Esophagus (tissue), 2 donors: ENCODE data around the gene TCEANC2. TPM values are rescaled to one million over a fixed set of nuclear protein-coding genes. Genes with fewer than 3 reads are reported as not detected.
"Not testable (repeated sequence)": the region's sequence is repeated elsewhere in the genome, so short reads cannot be mapped to it uniquely, and the experiment has no call there.

Experiments used
- H3K27ac ChIP-seq, 2 donors: one replicate each; pipeline ENCODE4 v1.5.1; 2013; ENCODE audit warnings: low read depth in 2 of 2, mild to moderate bottlenecking in 2 of 2, inconsistent platforms in 1 of 2, low read length in 1 of 2, moderate library complexity in 1 of 2
- H3K27me3 ChIP-seq, 2 donors: one replicate each; pipeline ENCODE4 v1.6.1; 2013; ENCODE audit warnings: low read length in 2 of 2, control low read depth in 1 of 2, mild to moderate bottlenecking in 1 of 2; ENCODE audit not compliant: insufficient read depth in 2 of 2, control insufficient read depth in 1 of 2
- H3K36me3 ChIP-seq, 2 donors: one replicate each; pipeline ENCODE4 v1.6.1; 2013; ENCODE audit warnings: low read length in 1 of 2; ENCODE audit not compliant: control insufficient read depth in 2 of 2, insufficient read depth in 2 of 2
- H3K4me1 ChIP-seq, 2 donors: one replicate each; pipeline ENCODE4 v1.6.1; 2013; ENCODE audit warnings: low read length in 1 of 2; ENCODE audit not compliant: control insufficient read depth in 2 of 2, insufficient read depth in 2 of 2
- H3K4me3 ChIP-seq, 2 donors: one replicate each; pipeline ENCODE4 v1.5.1; 2013; ENCODE audit warnings: low read length in 2 of 2, mild to moderate bottlenecking in 2 of 2, low read depth in 1 of 2, moderate library complexity in 1 of 2
- H3K9me3 ChIP-seq, 2 donors: one replicate each; pipeline ENCODE4 v1.6.1; 2013; ENCODE audit warnings: mild to moderate bottlenecking in 2 of 2, low read depth in 1 of 2, low read length in 1 of 2, moderate library complexity in 1 of 2; ENCODE audit not compliant: control insufficient read depth in 2 of 2, insufficient read depth in 1 of 2
- WGBS, 2 donors: extraction: QIAGEN DNeasy Blood & Tissue Kit; methylation state at CpG; one replicate each; pipeline ENCODE4 v1.1.7; 2013; 5-methylcytosine and 5-hydroxymethylcytosine counted together
- polyA plus RNA-seq, 2 donors: library from polyadenylated mRNA; stranded (reverse); fragments of 200-250 nt; gene quantifications; one replicate each; pipeline ENCODE4 v1.2.3, GENCODE V29; 2013
- donor health status: healthy with polysubstance abuse.
- donor health status: Bipolar disorder and iron deficiency.

TCEANC2 gene
- polyA plus RNA-seq, 2 donors: 1.4 to 1.7 TPM

- Histone ChIP-seq H3K27me3 (no peaks in the 10 kb centered on the region), H3K36me3 (peaks cover 0 to 7% of the 10 kb centered on the region in 2 donors), H3K4me3 (no peak overlapping the region), H3K9me3 (no peaks in the 10 kb centered on the region), H3K27ac (no peak overlapping the region), H3K4me1 (no peaks in the 10 kb centered on the region)
- WGBS, 2 donors: 79 to 83% methylated on average over 7 of the region's 7 CpGs
Observed at GRCh38 chr1:54096877-54097240, 43.5 kb downstream of the TCEANC2 start.

DNA sequence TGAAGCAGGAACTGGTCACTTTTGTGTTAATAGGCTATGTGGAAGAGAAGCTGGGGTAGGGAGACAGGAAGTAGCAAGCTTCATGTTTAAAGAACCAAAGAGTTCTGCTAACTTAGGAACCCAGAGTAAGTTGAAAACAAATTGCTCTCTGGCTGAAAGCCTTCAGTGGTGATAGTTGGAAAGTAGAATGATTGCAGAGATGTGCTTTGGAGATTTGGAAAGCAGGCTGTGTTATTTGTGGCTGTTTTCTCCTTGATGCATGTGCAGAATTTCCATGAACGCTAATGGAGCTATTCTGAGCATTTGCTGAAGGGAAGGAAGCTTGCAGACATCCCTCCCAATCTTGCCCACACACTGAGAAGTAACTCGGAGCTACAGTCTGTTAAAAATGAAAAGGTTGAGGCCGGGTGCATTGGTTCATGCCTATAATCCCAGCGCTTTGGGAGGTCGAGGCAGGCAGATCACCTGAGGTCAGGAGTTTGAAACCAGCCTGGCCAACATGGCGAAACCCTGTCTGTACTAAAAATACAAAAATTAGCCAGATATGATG is 45.7 kb downstream of the TCEANC2 start:
- Histone ChIP-seq H3K4me3 (no peak overlapping the region), H3K36me3 (peaks cover 0 to 7% of the 10 kb centered on the region in 2 donors), H3K4me1 (no peaks in the 10 kb centered on the region), H3K27me3 (no peaks in the 10 kb centered on the region), H3K27ac (no peak overlapping the region), H3K9me3 (no peaks in the 10 kb centered on the region)
- 82 to 87% methylated on average over 6 of the region's 6 CpGs for WGBS, 2 donors

- Histone ChIP-seq H3K27ac (no peak overlapping the region), H3K4me3 (no peak overlapping the region), H3K27me3 (no peaks in the 10 kb centered on the region), H3K4me1 (no peaks in the 10 kb centered on the region), H3K9me3 (no peaks in the 10 kb centered on the region), H3K36me3 (peaks cover 0 to 7% of the 10 kb centered on the region in 2 donors)
- 66 to 69% methylated on average over 2 of the region's 2 CpGs for WGBS, 2 donors
Observed at GRCh38 chr1:54100500-54100899, 47.1 kb downstream of the TCEANC2 start.

- Histone ChIP-seq H3K27me3 (no peaks in the 10 kb centered on the region), H3K27ac (no peak overlapping the region), H3K9me3 (no peaks in the 10 kb centered on the region), H3K4me1 (no peaks in the 10 kb centered on the region), H3K36me3 (no peaks in the 10 kb centered on the region), H3K4me3 (no peak overlapping the region)
- 92 to 93% methylated on average over 6 of the region's 6 CpGs for WGBS, 2 donors
Observed at GRCh38 chr1:54103414-54103813, 50.0 kb downstream of the TCEANC2 start.

DNA sequence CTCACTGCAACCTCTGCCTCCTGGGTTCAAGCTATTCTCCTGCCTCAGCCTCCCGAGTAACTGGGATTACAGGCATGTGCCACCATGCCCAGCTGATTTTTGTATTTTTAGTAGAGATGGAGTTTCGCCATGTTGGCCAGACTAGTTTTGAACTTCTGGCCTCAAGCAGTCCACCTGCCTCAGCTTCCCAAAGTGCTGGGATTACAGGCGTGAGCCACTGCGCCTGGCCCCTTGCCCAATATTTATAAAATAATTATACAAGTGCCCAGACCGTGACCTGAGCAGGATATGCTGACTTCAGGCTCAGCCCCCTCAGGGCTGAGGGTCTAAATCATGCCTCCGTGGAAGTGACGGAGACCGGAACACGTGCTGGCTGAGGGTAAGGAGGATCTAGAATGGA is 51.2 kb downstream of the TCEANC2 start:
- H3K9me3 ChIP-seq, H3K4me3 ChIP-seq, H3K27ac ChIP-seq, H3K36me3 ChIP-seq, H3K27me3 ChIP-seq, H3K4me1 ChIP-seq: not testable (repeated sequence)
- 90 to 91% methylated on average over 9 of the region's 9 CpGs for WGBS, 2 donors

- WGBS, 2 donors: 79 to 82% methylated on average over 1 of the region's 1 CpG
Observed at GRCh38 chr1:54105080-54105479, 51.7 kb downstream of the TCEANC2 start.

DNA sequence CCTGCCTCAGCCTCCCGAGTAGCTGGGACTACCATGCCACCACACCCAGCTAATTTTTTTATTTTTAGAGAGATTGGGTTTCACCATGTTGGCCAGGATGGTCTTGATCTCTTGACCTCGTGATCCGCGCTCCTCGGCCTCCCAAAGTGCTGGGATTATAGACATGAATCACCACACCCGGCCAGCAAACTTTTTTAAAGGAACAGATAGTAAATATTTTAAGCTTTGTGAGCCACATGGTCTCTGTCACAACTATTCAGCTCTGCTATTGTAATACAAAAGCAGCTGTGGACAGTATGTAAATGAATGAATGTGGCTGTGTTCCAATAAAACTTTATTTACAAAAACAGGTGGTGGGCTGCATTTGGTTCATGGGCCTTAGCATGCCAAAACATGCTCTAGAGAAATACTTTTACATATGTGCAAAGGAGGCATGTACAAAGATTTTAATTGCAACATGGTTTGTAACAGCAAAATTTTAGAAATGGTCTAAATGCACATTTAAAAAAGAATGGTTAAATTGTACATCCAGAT is 52.4 kb downstream of the TCEANC2 start:
- Histone ChIP-seq H3K27me3 (no peaks in the 10 kb centered on the region), H3K4me1 (no peaks in the 10 kb centered on the region), H3K27ac (no peak overlapping the region), H3K36me3 (no peaks in the 10 kb centered on the region), H3K9me3 (no peaks in the 10 kb centered on the region), H3K4me3 (no peak overlapping the region)
- 64 to 81% methylated on average over 6 of the region's 6 CpGs for WGBS, 2 donors

More at GRCh38 chr1:54105080-54105479, 51.7 kb downstream of the TCEANC2 start:
- Histone ChIP-seq H3K4me1 (no peaks in the 10 kb centered on the region), H3K36me3 (no peaks in the 10 kb centered on the region), H3K4me3 (no peak overlapping the region), H3K27me3 (no peaks in the 10 kb centered on the region), H3K27ac (no peak overlapping the region), H3K9me3 (no peaks in the 10 kb centered on the region)

DNA sequence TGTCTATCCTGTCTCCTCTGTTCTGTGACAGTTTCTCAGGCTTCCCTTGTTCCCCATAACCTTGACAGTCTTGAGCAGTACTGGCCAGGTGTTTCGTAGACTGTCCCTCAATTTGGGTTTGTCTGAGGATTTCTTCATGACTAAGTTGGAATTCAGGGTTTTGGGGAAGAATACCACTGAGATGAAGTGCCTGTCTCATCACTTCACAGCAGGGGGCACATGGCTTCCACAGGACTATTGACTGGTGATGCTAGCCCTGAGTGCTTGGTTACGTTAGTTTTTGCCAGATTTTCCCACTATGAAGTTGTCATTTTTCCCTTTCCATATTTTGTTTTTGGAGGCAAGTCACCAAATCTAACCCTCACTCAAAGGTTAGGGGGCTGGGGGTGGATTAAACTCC is 53.7 kb downstream of the TCEANC2 start:
- no peaks in the 10 kb centered on the region for H3K27me3 ChIP-seq
- no peaks in the 10 kb centered on the region for H3K4me1 ChIP-seq
- WGBS, 2 donors: 52 to 71% methylated on average over 2 of the region's 2 CpGs
- no peaks in the 10 kb centered on the region for H3K9me3 ChIP-seq
- no peak overlapping the region for H3K27ac ChIP-seq
- H3K4me3 ChIP-seq: no peak overlapping the region
- no peaks in the 10 kb centered on the region for H3K36me3 ChIP-seq

DNA sequence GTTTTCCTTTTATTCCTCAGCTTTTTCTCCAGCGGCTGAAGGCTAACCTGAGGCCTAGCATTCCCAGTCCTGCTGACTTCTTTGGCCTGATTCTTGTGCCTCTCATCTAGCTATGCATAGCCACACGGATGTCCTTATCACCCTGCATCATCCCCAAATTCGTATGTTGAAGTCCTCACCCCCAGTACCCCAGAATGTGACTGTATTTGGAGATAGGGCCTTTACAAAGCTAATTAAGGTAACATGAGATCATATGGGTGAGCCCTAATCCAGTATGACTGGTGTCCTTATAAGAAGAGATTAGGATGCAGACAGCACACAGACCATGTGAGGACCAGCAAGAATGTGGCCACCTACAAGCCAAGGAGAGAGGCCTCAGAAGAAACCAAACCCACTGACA is 54.7 kb downstream of the TCEANC2 start:
- Histone ChIP-seq H3K4me1 (no peaks in the 10 kb centered on the region), H3K36me3 (no peaks in the 10 kb centered on the region), H3K9me3 (no peaks in the 10 kb centered on the region), H3K27me3 (no peaks in the 10 kb centered on the region), H3K27ac (no peak overlapping the region), H3K4me3 (no peak overlapping the region)
- WGBS, 2 donors: 91 to 94% methylated on average over 3 of the region's 3 CpGs
